ENCODE measurements around the gene CFAP299.

CFAP299 gene

DNA sequence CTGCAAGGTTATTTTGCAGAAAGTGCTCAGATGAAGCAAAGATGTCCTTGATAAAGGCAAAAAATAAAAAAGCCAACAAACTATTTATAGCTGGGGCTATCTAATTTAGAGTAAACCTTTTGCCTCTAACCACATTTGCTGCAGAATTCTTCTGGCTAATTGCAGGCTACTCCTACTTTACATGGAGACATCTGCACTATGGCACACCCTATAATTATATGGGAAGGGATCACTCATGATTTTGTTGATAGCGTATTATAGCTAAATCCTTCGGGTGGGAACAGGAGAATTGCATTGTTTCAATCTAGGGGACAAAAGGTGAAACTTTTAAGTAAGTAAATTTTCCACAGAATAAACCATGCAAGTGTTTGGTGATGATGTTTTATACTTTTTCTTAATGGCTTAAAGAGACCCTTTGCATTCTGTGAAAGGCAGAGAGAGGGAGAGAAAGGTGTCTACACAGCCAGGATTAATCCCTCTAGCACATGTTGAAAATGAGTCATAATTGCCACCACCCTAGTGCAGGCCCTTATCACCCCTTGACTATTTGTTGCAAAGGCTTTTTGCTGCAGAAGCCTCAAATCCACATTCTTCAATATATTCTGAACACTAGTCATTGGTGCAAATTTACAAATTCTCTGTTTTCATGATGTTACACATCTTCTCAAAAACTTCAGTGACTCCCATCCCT lies 473.7 kb downstream of the CFAP299 start:
- no peaks in the 10 kb centered on the region for H3K27me3 ChIP-seq (ENCODE audit: control insufficient read depth, low read length)
- H3K36me3 ChIP-seq (ENCODE audit: control insufficient read depth, low read length), result no peaks in the 10 kb centered on the region
- no peaks in the 10 kb centered on the region for H3K79me2 ChIP-seq (ENCODE audit: control insufficient read depth, low read length)
- H3K4me3 ChIP-seq (ENCODE audit: low read length), result no peak overlapping the region
- H3K4me1 ChIP-seq (ENCODE audit: control insufficient read depth, low read length), result no peaks in the 10 kb centered on the region
- no peaks in the 10 kb centered on the region for H4K20me1 ChIP-seq (ENCODE audit: control insufficient read depth, insufficient read depth, low read depth, low read length)
- no peaks in the 10 kb centered on the region for H3K9me3 ChIP-seq (ENCODE audit: control insufficient read depth, insufficient read depth, low read length)
- H3K27ac ChIP-seq (ENCODE audit: low read depth, low read length), result no peak overlapping the region
- TF ChIP-seq, protein P1, sequence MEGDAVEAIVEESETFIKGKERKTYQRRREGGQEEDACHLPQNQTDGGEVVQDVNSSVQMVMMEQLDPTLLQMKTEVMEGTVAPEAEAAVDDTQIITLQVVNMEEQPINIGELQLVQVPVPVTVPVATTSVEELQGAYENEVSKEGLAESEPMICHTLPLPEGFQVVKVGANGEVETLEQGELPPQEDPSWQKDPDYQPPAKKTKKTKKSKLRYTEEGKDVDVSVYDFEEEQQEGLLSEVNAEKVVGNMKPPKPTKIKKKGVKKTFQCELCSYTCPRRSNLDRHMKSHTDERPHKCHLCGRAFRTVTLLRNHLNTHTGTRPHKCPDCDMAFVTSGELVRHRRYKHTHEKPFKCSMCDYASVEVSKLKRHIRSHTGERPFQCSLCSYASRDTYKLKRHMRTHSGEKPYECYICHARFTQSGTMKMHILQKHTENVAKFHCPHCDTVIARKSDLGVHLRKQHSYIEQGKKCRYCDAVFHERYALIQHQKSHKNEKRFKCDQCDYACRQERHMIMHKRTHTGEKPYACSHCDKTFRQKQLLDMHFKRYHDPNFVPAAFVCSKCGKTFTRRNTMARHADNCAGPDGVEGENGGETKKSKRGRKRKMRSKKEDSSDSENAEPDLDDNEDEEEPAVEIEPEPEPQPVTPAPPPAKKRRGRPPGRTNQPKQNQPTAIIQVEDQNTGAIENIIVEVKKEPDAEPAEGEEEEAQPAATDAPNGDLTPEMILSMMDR (IDR thresholded peaks at IDR 0.05; ENCODE audit: low read depth, low read length, poor library complexity, severe bottlenecking), result no peak
- no peak for TF ChIP-seq EZH2phosphoT487 (IDR thresholded peaks at IDR 0.05; ENCODE audit: borderline replicate concordance, low read length)
- H3K9me2 ChIP-seq (replicated peaks; ENCODE audit: control insufficient read depth, low read length), result no peaks in the 10 kb centered on the region
- H3F3A ChIP-seq (ENCODE audit: control insufficient read depth, insufficient read depth), result no peaks in the 10 kb centered on the region
- H3K4me2 ChIP-seq (ENCODE audit: low read length), result no peak overlapping the region

DNA sequence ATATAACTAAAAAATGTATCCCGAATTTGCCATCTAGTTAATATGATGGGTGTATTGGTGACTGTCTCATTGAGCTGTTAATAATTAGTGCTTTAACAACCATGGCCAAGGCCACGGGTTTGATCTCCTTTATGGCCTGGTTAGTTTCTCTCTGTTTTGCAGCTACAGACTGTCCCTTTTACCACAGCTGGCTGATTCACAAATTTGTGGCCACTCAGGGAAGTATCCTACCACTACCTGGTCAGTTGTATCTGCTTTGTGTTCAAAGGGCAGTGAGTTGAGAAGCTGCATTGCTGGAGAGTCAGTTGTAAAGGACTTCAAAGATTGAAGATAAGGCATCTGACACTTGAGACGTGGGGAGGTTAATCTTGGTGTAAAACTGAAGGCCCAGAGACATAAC lies 475.9 kb downstream of the CFAP299 start:
- no peaks in the 10 kb centered on the region for H3K9me3 ChIP-seq (ENCODE audit: control insufficient read depth, insufficient read depth, low read length)
- TF ChIP-seq, protein P1 (IDR thresholded peaks at IDR 0.05; ENCODE audit: low read depth, low read length, poor library complexity, severe bottlenecking), result no peak
- no peak for TF ChIP-seq EZH2phosphoT487 (IDR thresholded peaks at IDR 0.05; ENCODE audit: borderline replicate concordance, low read length)
- no peak overlapping the region for H3K4me2 ChIP-seq (ENCODE audit: low read length)
- no peak overlapping the region for H3K27ac ChIP-seq (ENCODE audit: low read depth, low read length)
- no peaks in the 10 kb centered on the region for H3K27me3 ChIP-seq (ENCODE audit: control insufficient read depth, low read length)
- H3K79me2 ChIP-seq (ENCODE audit: control insufficient read depth, low read length), result no peaks in the 10 kb centered on the region
- H4K20me1 ChIP-seq (ENCODE audit: control insufficient read depth, insufficient read depth, low read depth, low read length), result no peaks in the 10 kb centered on the region
- no peaks in the 10 kb centered on the region for H3K9me2 ChIP-seq (replicated peaks; ENCODE audit: control insufficient read depth, low read length)
- no peaks in the 10 kb centered on the region for H3F3A ChIP-seq (ENCODE audit: control insufficient read depth, insufficient read depth)
- H3K4me1 ChIP-seq (ENCODE audit: control insufficient read depth, low read length), result no peaks in the 10 kb centered on the region
- no peak overlapping the region for H3K4me3 ChIP-seq (ENCODE audit: low read length)
- H3K36me3 ChIP-seq (ENCODE audit: control insufficient read depth, low read length), result no peaks in the 10 kb centered on the region

DNA sequence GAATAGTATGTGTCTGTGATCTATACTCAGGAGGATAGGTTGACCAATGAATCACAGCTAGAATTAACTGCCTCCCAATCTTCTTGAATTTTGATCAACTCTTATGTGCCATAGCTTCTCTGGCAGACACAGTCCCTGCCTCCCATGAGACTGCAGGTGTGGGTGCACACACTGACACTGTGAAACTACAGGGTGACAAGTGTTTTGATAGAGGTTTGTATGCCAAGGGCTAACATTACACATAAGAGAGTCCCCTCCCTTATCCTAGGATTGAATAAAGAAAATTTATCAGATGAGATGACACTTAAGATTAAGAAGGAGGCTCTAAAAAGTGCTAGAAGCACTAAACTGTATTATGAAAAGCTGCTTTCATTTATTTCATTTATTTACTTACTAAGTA lies 476.6 kb downstream of the CFAP299 start:
- Histone ChIP-seq H3K27ac (ENCODE audit: low read depth, low read length) (no peak overlapping the region), H3K4me1 (ENCODE audit: control insufficient read depth, low read length) (no peaks in the 10 kb centered on the region), H3K4me2 (ENCODE audit: low read length) (no peak overlapping the region), H3F3A (ENCODE audit: control insufficient read depth, insufficient read depth) (no peaks in the 10 kb centered on the region), H3K27me3 (ENCODE audit: control insufficient read depth, low read length) (no peaks in the 10 kb centered on the region), H3K36me3 (ENCODE audit: control insufficient read depth, low read length) (no peaks in the 10 kb centered on the region), H3K9me3 (ENCODE audit: control insufficient read depth, insufficient read depth, low read length) (no peaks in the 10 kb centered on the region), H3K79me2 (ENCODE audit: control insufficient read depth, low read length) (no peaks in the 10 kb centered on the region), H3K4me3 (ENCODE audit: low read length) (no peak overlapping the region), H4K20me1 (ENCODE audit: control insufficient read depth, insufficient read depth, low read depth, low read length) (no peaks in the 10 kb centered on the region), H3K9me2 (replicated peaks; ENCODE audit: control insufficient read depth, low read length) (no peaks in the 10 kb centered on the region)
- TF ChIP-seq, protein P1 (IDR thresholded peaks at IDR 0.05; ENCODE audit: low read depth, low read length, poor library complexity, severe bottlenecking), result no peak
- no peak for TF ChIP-seq EZH2phosphoT487 (IDR thresholded peaks at IDR 0.05; ENCODE audit: borderline replicate concordance, low read length)

Data from DOHH2 (cell line).